Measurements from ENCODE around the gene CALR.

GRCh38 chr19:12987781-12988180 lies 49.4 kb downstream of the CALR start:
- no peak for TF ChIP-seq EZH2phosphoT487 (IDR thresholded peaks at IDR 0.05; ENCODE audit: borderline replicate concordance, low read depth)
- no peak for TF ChIP-seq CTCF (IDR thresholded peaks at IDR 0.05)
- TF ChIP-seq USF1 (IDR thresholded peaks at IDR 0.05; ENCODE audit: borderline replicate concordance, low read depth): no peak
- TF ChIP-seq JUND (IDR thresholded peaks at IDR 0.05): no peak
- no peak for TF ChIP-seq EP300 (IDR thresholded peaks at IDR 0.05; ENCODE audit: borderline replicate concordance in 1 of 2, low read depth in 1 of 2, low read length in 1 of 2)
- no peak for TF ChIP-seq SIN3A (IDR thresholded peaks at IDR 0.05; ENCODE audit: borderline replicate concordance, low read depth, low read length)
- TF ChIP-seq POLR2AphosphoS5 (IDR thresholded peaks at IDR 0.05; ENCODE audit: low read depth, low read length): no peak
- no peak for TF ChIP-seq REST (IDR thresholded peaks at IDR 0.05; ENCODE audit: low read depth, low read length)
- no peak for TF ChIP-seq TEAD4 (IDR thresholded peaks at IDR 0.05; ENCODE audit: borderline replicate concordance, insufficient read depth)

Measured in SK-N-SH (cell line).